Left lobe of liver (tissue), 2 donors: ENCODE measurements around the gene LYPD3. TPM values are rescaled to one million over a fixed set of nuclear protein-coding genes. Genes with fewer than 3 reads are reported as not detected.
"Not testable (repeated sequence)": the region's sequence is repeated elsewhere in the genome, so short reads cannot be mapped to it uniquely, and the experiment has no call there.

Source experiments
- ATAC-seq: fragments of 200-7000 bp; cut with Tn5 transposase; one replicate; pipeline ENCODE4 v1.9.1; 2020; ENCODE audit warnings: mild to moderate bottlenecking, moderate library complexity
- DNase-seq: peaks from one replicate; pipeline ENCODE4 v3.0.0-alpha.2; 2020; ENCODE audit warnings: low spot score
- total RNA-seq: library from RNA; stranded (reverse); gene quantifications from one replicate; pipeline ENCODE4 v1.2.1, GENCODE V29; 2021
- donor health status: DM: no; HTN: no; CAD: no; lungs with moderate emphysema.
- donor health status: DM: no; HTN: yes; CAD: no.

Gene LYPD3
- total RNA-seq, 1 donor from 2014 or later, result 0.53 TPM

DNA sequence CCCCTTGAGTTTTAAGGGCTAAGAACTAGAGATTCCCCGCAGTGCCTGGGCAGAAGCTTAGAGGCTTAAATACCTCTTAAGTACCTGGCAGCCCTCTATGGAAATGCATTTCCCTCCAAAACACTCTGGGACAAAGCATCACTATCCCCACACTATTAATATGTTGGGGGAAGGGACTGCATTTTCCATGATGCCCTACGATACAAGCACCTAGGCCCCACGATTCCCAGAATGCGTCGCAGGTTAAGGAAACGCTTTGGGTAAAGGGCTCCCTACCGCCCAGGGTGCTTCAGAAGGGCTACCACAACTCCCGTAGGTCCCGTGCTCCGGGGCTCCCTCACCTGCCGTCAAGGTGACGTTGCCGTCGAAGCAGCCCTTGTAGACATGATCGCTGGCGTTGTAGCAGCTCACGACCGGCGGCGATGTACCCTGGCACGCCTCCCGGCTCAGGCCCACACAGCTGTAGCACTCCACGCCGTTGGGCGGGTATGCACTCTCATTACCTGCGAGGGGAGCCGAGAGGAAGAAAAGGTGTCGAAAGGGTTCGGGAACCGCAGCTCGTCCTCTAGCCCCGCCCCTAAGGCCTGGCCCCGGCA, 2.5 kb downstream of the LYPD3 start:
- no peak for DNase-seq
- ATAC-seq, result no peak

GRCh38 chr19:43462383-43462782, 3.0 kb downstream of the LYPD3 start:
- DNase-seq (no peak), ATAC-seq (no peak)

- DNase-seq (no peak), ATAC-seq (no peak)
Measured at GRCh38 chr19:43461303-43461702, 4.1 kb downstream of the LYPD3 start.

DNA sequence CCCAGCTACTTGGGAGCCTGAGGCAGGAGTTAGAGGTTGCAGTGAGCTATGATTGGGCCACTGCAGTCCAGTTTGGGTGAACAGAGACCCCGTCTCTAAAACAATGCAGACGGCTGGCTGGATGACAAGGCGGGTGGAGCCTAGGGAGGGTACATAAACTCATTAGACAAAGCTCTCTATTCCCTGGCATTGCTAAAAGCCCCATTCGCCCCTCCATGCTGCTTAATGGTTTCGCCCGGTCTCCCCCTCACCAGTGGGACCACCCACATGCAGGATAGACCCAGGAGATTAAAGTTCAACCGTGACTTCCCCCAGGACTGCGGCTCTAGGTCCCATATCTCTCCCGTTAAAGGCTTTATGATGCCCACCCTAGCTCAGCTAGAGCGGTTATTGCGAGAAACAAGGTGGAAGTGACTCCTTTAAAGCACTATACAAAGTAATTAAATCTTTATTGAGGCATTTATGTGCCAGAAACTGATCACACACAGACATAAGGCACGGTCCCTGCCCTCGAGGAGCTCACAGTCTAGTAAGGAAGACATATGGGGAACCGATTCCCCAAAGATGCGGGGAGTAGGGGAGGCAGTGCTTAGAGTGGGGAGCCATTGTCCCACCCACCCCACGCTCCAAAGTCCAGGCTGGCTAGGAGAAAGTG, 4.9 kb downstream of the LYPD3 start:
- DNase-seq (no peak), ATAC-seq (no peak)

- ATAC-seq (no peak), DNase-seq (no peak)
Measured at GRCh38 chr19:43457809-43458208, 7.6 kb downstream of the LYPD3 start.

GRCh38 chr19:43455321-43456113, 9.9 kb downstream of the LYPD3 start:
- DNase-seq (no peak), ATAC-seq (peak; percentile 80)

DNA sequence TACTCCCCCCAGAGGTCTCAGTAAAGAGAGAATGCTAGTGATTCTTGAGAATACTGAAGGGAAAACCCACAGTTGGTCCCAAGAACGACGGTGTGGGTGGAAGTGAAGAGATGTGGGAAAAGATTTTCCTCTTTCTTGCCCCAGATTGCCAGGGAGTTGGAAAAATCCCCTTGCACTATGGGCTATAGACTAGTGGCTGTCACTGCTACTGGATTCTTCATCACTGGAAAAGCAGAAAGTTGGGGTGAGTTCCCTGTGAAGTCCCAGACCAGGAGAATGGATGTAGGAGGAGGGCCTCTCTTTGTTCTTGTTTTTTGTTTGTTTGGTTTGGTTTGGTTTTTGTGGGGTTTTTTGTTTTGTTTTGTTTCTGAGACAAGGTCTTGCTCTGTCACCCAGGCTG, 11.4 kb downstream of the LYPD3 start:
- ATAC-seq, result no peak

GRCh38 chr19:43452582-43452981, 12.8 kb downstream of the LYPD3 start:
- DNase-seq, result no peak
- no peak for ATAC-seq

More for the DNA sequence above, 11.4 kb downstream of the LYPD3 start:
- DNase-seq, result no peak

DNA sequence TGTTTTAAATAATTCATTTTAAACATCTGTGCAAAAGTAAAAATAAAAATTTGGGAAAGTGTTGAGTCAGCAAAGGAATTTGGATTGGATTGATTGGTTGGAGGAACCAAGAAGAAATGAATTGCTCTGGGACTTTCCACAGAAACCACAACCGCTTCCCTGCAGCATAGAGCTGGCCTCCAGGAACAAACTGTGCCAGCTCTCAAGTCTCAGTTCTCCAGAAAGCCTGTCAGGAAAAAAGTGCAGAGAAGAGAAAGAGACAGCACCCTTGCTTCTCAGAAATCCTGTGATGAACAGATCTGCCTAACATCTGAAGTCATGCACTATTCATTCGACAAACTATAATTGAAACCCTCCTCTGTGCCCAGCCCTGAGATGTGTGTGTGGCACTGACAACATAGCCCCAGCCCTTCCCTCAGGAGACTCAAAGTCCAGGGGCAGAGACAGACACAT, 14.8 kb downstream of the LYPD3 start:
- ATAC-seq (no peak), DNase-seq (no peak)

- DNase-seq, result no peak
- no peak for ATAC-seq
Measured at GRCh38 chr19:43447655-43448054, 17.8 kb downstream of the LYPD3 start.

DNA sequence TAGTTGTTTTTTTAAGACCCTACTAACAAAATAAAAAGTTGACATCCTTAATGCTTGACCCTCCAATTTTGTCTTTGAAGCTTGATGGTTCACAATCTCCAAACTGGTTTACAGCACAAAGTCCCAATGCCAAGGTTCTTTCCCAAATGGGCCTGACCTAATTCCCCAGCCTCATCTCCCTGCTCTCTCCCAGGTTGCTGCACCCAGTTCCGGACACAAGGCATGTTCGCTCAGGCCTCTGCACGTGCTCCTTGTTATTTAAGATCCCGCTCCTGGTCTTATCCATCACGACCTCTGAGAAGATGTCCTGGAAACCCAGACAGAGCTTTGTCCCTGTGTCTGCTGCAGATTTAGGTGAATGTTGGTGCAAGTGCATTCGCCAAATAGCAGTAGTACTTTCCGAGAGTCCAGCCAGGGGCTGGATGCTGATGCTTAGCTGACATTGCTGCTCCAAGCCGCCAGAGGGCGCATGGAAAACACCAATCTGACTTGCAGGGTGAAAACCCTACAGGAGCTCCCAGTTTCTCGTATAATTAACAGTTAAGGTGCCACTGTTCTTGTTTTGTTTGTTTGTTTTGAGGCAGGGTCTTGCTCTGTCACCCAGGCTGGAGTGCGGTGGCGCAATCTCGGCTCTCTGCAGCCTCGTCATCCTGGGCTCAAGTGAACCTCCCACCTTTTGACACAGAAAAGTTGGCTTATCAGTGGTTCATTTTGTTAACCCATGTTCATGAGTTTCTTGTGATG, 18.5 kb downstream of the LYPD3 start:
- ATAC-seq, result peak; percentile 100
- peak; percentile 79 for DNase-seq

DNA sequence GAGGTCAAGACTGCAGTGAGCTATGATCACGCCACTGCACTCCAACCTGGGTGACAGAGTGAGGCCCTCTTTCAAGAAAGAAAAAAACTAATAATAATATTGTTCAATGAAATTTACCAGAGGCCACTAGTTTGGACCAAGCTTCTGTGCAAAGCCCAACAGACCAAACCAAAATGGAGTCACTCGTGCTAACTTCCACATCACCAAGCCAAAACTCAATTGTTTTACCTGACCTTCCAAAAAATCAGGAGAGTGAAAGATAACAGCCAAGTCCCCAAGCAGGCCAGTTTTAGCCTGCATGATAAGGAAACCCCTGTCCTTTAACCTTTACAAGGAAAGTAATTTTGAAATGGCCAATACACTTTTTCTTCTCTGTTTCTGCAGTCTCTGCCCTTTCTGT, 20.0 kb downstream of the LYPD3 start:
- DNase-seq (no peak), ATAC-seq (no peak)

- no peak for DNase-seq
- ATAC-seq, result no peak
Measured at GRCh38 chr19:43444531-43445287, 20.7 kb downstream of the LYPD3 start.

DNA sequence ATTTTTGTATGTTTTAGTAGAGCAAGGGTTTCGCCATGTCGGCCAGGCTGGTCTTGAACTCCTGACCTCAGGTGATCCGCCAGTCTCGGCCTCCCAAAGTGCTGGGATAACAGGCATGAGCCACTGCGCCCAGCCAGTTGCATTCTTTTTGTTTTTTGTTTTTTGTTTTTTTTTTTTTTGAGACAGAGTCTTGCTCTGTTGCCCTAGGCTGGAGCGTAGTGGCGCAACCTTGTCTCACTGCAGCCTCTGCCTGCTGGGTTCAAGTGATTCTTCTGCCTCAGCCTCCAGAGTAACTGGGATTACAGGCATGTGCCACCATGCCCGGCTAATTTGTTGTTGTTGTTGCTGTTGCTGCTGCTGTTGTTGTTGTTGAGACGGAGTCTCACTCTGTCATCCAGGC, 21.3 kb downstream of the LYPD3 start:
- ATAC-seq, DNase-seq: not testable (repeated sequence)

DNA sequence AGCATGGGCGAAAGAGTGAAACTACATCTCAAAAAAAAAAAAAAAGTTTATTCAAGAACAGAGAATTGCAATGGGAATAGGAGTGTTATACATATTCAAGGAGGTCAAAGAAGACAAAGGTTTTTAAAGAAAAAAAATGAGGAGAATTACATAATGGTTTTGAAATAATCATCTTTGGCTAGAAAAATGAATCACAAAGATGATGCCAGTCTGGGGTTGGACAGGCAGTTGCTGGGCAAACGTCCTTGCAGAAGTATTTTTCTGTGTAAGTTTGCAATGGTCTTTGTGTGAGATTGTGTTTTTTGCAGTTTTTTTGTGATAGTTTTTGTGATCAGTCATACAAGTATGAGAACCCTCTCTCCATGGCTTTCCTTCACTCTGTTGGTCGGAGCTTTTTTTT, 23.7 kb downstream of the LYPD3 start:
- ATAC-seq, result no peak
- DNase-seq, result no peak

DNA sequence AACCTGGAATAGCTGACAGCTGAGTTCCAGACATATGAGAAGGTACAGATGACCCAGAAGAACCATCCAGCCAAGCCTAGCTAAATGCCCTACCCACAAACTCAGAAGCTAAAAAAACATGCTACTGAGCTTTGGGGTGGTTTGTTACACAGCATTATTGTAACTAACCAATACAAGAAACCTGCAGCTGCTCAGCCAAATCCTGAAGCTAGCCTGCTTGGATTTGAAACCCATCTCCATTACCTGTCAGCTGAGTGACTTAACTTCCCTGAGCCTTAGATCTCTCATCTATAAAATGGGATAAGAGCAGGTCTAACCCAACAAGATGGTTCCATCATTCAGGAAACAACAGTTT, 25.7 kb downstream of the LYPD3 start:
- ATAC-seq (no peak), DNase-seq (no peak)

DNA sequence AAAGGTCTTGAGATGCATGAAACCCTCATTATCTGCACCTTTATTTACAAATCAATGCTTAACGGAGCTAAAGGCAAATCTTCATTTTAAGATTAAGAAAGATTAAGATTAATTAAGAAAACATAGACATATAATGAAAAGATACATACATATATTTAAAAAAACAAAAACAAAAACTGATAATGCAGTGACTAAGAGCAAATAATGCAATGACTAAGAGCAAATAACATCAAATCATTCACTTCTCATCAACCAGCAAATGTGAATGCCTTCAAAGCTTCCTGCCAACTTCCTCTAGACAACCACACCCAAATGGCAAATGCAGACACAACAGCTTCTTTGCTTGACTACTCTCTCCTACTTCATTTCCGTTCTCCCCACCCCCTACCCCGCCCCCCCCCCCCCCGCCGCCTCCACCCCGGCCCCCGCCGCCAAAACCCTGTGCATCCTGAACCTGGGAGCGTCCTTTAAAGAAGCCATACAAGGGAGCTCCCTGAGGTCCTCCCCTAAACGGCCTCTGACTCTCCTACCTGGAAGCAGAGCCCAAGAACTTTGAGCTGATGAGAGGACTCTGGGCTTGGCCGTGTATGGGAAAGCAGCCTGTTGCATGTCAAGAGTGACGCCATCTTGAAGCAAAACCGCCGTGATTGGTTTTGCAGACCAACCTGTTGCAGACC, 26.2 kb downstream of the LYPD3 start:
- no peak for DNase-seq
- no peak for ATAC-seq

- no peak for ATAC-seq
- no peak for DNase-seq
Measured at GRCh38 chr19:43438291-43439031, 26.9 kb downstream of the LYPD3 start.

GRCh38 chr19:43437712-43438111, 27.7 kb downstream of the LYPD3 start:
- ATAC-seq (no peak), DNase-seq (no peak)
